Rectal smooth muscle tissue (tissue), 1 donor: ENCODE data around the gene TM2D1.
A peak's percentile ranks its signal among the peaks of the same experiment; 100 is the strongest.
"Not testable (repeated sequence)": the region's sequence is repeated elsewhere in the genome, so short reads cannot be mapped to it uniquely, and the experiment has no call there.

Source experiments
- H3K27ac ChIP-seq: one replicate; pipeline ENCODE4 v1.7.0; 2013; ENCODE audit warnings: low read depth, low read length, inconsistent platforms
- H3K27me3 ChIP-seq: one replicate; pipeline ENCODE4 v1.7.0; 2013; ENCODE audit warnings: low read length; ENCODE audit not compliant: control insufficient read depth, insufficient read depth
- H3K36me3 ChIP-seq: one replicate; pipeline ENCODE4 v1.7.0; 2013; ENCODE audit warnings: low read length; ENCODE audit not compliant: control insufficient read depth, insufficient read depth
- H3K4me1 ChIP-seq: one replicate; pipeline ENCODE4 v1.7.0; 2013; ENCODE audit warnings: low read length; ENCODE audit not compliant: control insufficient read depth, insufficient read depth
- H3K4me3 ChIP-seq: one replicate; pipeline ENCODE4 v1.7.0; 2013; ENCODE audit warnings: low read length
- H3K9ac ChIP-seq: one replicate; pipeline ENCODE4 v1.7.0; 2013; ENCODE audit warnings: low read length

Gene TM2D1

GRCh38 chr1:61742620-61743430, 17.9 kb upstream of the TM2D1 start:
- Histone ChIP-seq H3K4me1 (peaks cover 8% of the 10 kb centered on the region), H3K27me3 (no peaks in the 10 kb centered on the region), H3K9ac (peak overlapping the region; percentile 99), H3K27ac (peak overlapping the region; percentile 96), H3K36me3 (no peaks in the 10 kb centered on the region), H3K4me3 (peak overlapping the region; percentile 88)

- Histone ChIP-seq H3K4me1 (peaks cover 8% of the 10 kb centered on the region), H3K36me3 (no peaks in the 10 kb centered on the region), H3K27me3 (no peaks in the 10 kb centered on the region), H3K4me3 (peak within 1 kb of the TSS; percentile 88), H3K9ac (peak within 1 kb of the TSS; percentile 99), H3K27ac (peak within 1 kb of the TSS; percentile 96)
These were observed 17.0 kb upstream of the TM2D1 start, which contains the start of gene PATJ for GRCh38 chr1:61741711-61742619. Gene PATJ (plus strand): TSS chr1:61742480. CDS start chr1:61762893, 20,413 bp downstream.

- no peak overlapping the region for H3K9ac ChIP-seq
- peaks cover 8% of the 10 kb centered on the region for H3K4me1 ChIP-seq
- peak overlapping the region; percentile 96 for H3K27ac ChIP-seq
- peak overlapping the region; percentile 76 for H3K4me3 ChIP-seq
- H3K36me3 ChIP-seq: no peaks in the 10 kb centered on the region
- no peaks in the 10 kb centered on the region for H3K27me3 ChIP-seq
These were observed 16.1 kb upstream of the TM2D1 start for GRCh38 chr1:61740751-61741700.

- H3K4me1 ChIP-seq: no peaks in the 10 kb centered on the region
- H3K9ac ChIP-seq: no peak overlapping the region
- no peak overlapping the region for H3K4me3 ChIP-seq
- no peaks in the 10 kb centered on the region for H3K27me3 ChIP-seq
- H3K27ac ChIP-seq: no peak overlapping the region
- H3K36me3 ChIP-seq: no peaks in the 10 kb centered on the region
These were observed 7.8 kb upstream of the TM2D1 start for GRCh38 chr1:61732726-61733125.

- not testable (repeated sequence) for H3K36me3 ChIP-seq, H3K27me3 ChIP-seq, H3K9ac ChIP-seq
These were observed 5.7 kb upstream of the TM2D1 start for GRCh38 chr1:61730679-61731078.

GRCh38 chr1:61727544-61727943, 2.6 kb upstream of the TM2D1 start:
- H3K27ac ChIP-seq: no peak overlapping the region
- H3K9ac ChIP-seq: no peak overlapping the region
- H3K36me3 ChIP-seq: no peaks in the 10 kb centered on the region
- no peak overlapping the region for H3K4me3 ChIP-seq
- peaks cover 6% of the 10 kb centered on the region for H3K4me1 ChIP-seq
- H3K27me3 ChIP-seq: no peaks in the 10 kb centered on the region

More at GRCh38 chr1:61730679-61731078, 5.7 kb upstream of the TM2D1 start:
- H3K27ac ChIP-seq, H3K4me1 ChIP-seq, H3K4me3 ChIP-seq: not testable (repeated sequence)

GRCh38 chr1:61724506-61724812, 482 bp downstream of the TM2D1 start:
- peak overlapping the region; percentile 83 for H3K4me3 ChIP-seq
- no peaks in the 10 kb centered on the region for H3K27me3 ChIP-seq
- H3K36me3 ChIP-seq: no peaks in the 10 kb centered on the region
- peaks cover 6% of the 10 kb centered on the region for H3K4me1 ChIP-seq
- H3K9ac ChIP-seq: peak overlapping the region; percentile 90
- peak overlapping the region; percentile 80 for H3K27ac ChIP-seq

- not testable (repeated sequence) for H3K4me1 ChIP-seq, H3K36me3 ChIP-seq, H3K4me3 ChIP-seq, H3K27ac ChIP-seq, H3K9ac ChIP-seq, H3K27me3 ChIP-seq
These were observed 5.8 kb downstream of the TM2D1 start for GRCh38 chr1:61718996-61719663.

GRCh38 chr1:61711969-61712368, 13.0 kb downstream of the TM2D1 start:
- Histone ChIP-seq H3K4me3 (no peak overlapping the region), H3K27me3 (no peaks in the 10 kb centered on the region), H3K4me1 (no peaks in the 10 kb centered on the region), H3K27ac (no peak overlapping the region), H3K9ac (no peak overlapping the region), H3K36me3 (peaks cover 3% of the 10 kb centered on the region)

GRCh38 chr1:61711257-61711656, 13.7 kb downstream of the TM2D1 start:
- H3K27me3 ChIP-seq, H3K36me3 ChIP-seq, H3K4me1 ChIP-seq, H3K9ac ChIP-seq, H3K27ac ChIP-seq, H3K4me3 ChIP-seq: not testable (repeated sequence)

GRCh38 chr1:61709908-61710289, 15.0 kb downstream of the TM2D1 start:
- Histone ChIP-seq H3K36me3 (peaks cover 7% of the 10 kb centered on the region), H3K27ac (no peak overlapping the region), H3K4me3 (no peak overlapping the region), H3K27me3 (no peaks in the 10 kb centered on the region), H3K9ac (no peak overlapping the region), H3K4me1 (no peaks in the 10 kb centered on the region)
